H1 (cell line): Measurements from ENCODE around the gene EGFR. TPM values are rescaled to one million over a fixed set of nuclear protein-coding genes. Genes with fewer than 3 reads are reported as not detected.

Source experiments
- CTCF ChIA-PET: fragments of 300-600 bp; sonication (Branson Sonifier 250); formaldehyde crosslinking; loops from one replicate; lab custom pipeline; 2021; ENCODE audit not compliant: partially characterized antibody; lab: Charles Lee
- POLR2A ChIA-PET: fragments of 300-600 bp; sonication (Branson Sonifier 250); formaldehyde crosslinking; loops from one replicate; lab custom pipeline; 2021; ENCODE audit warnings: inconsistent platforms; ENCODE audit not compliant: partially characterized antibody; lab: Charles Lee
- DNase-seq, 2 experiments: peaks; one replicate each; pipeline versions ENCODE4 v3.0.0 to v3.0.0-alpha.2; 2010 to 2022; ENCODE audit warnings: low spot score in 2 of 2, low read depth in 1 of 2, mixed read lengths in 1 of 2
- FAIRE-seq: peaks from 2 replicates; lab custom pipeline; 2011; peaks lifted over from hg19 to GRCh38; lab: Jason Lieb, UNC
- H2AFZ ChIP-seq: 2 replicates; pipeline ENCODE4 v1.8.1; 2012; ENCODE audit warnings: low read length, inconsistent platforms
- H2AK5ac ChIP-seq: 2 replicates; pipeline ENCODE4 v1.6.1; 2013; ENCODE audit warnings: low read depth, low read length
- H2BK120ac ChIP-seq: replicated peaks from 2 replicates; pipeline ENCODE3; 2013; ENCODE audit warnings: low read depth, low read length, inconsistent platforms
- H2BK12ac ChIP-seq: 2 replicates; pipeline ENCODE4 v1.6.1; 2013; ENCODE audit warnings: low read depth, low read length
- H2BK15ac ChIP-seq: 2 replicates; pipeline ENCODE4 v1.6.1; 2013; ENCODE audit warnings: low read length
- H2BK20ac ChIP-seq: 2 replicates; pipeline ENCODE4 v1.6.1; 2013; ENCODE audit warnings: low read length
- H2BK5ac ChIP-seq: 2 replicates; pipeline ENCODE4 v1.6.1; 2013; ENCODE audit warnings: low read depth, low read length
- H3K14ac ChIP-seq: 2 replicates; pipeline ENCODE4 v1.6.1; 2013; ENCODE audit warnings: inconsistent platforms; ENCODE audit not compliant: insufficient read length
- H3K18ac ChIP-seq: 2 replicates; pipeline ENCODE4 v1.6.1; 2013; ENCODE audit warnings: low read length; ENCODE audit errors: extremely low read depth
- H3K23ac ChIP-seq: 2 replicates; pipeline ENCODE4 v1.6.1; 2013; ENCODE audit warnings: inconsistent platforms; ENCODE audit not compliant: insufficient read length
- H3K23me2 ChIP-seq: 2 replicates; pipeline ENCODE4 v1.6.1; 2013; ENCODE audit warnings: low read depth, low read length
- H3K27ac ChIP-seq: 2 replicates; pipeline ENCODE4 v1.6.1; 2011; ENCODE audit warnings: low read depth, low read length, inconsistent platforms
- H3K27me3 ChIP-seq, 4 experiments: replicated peaks in 1 of 4; 1 replicate in 1 of 4; 2 replicates in 3 of 4; pipeline versions ENCODE4 v1.6.1 to v1.8.1; 2011 to 2013; ENCODE audit warnings: low read length in 3 of 4, mild to moderate bottlenecking in 3 of 4, inconsistent platforms in 2 of 4, mixed read lengths in 2 of 4, moderate library complexity in 1 of 4; ENCODE audit not compliant: control insufficient read depth in 3 of 4, insufficient read depth in 3 of 4; ENCODE audit errors: extremely low read depth in 1 of 4
- H3K36me3 ChIP-seq, 4 experiments: 2 replicates each; pipeline versions ENCODE4 v1.6.1 to v1.8.1; 2011 to 2013; ENCODE audit warnings: mild to moderate bottlenecking in 4 of 4, low read length in 3 of 4, moderate library complexity in 2 of 4, control low read depth in 1 of 4, inconsistent platforms in 1 of 4; ENCODE audit not compliant: insufficient read depth in 4 of 4, control insufficient read depth in 2 of 4
- H3K4ac ChIP-seq: replicated peaks from 2 replicates; pipeline ENCODE3; 2013; ENCODE audit warnings: low read length, low read depth, mixed read lengths, inconsistent platforms; ENCODE audit not compliant: insufficient read length
- H3K4me1 ChIP-seq, 4 experiments: replicated peaks in 1 of 4; 1 replicate in 1 of 4; 2 replicates in 3 of 4; pipeline versions ENCODE4 v1.6.1 to v1.8.1; 2011 to 2013; ENCODE audit warnings: low read length in 3 of 4, inconsistent platforms in 2 of 4, mixed read lengths in 1 of 4; ENCODE audit not compliant: insufficient read depth in 4 of 4, control insufficient read depth in 3 of 4
- H3K4me2 ChIP-seq, 2 experiments: 2 replicates each; pipeline versions ENCODE4 v1.6.1 to v1.8.1; 2011 to 2013; ENCODE audit warnings: low read depth in 2 of 2, low read length in 2 of 2, control low read depth in 1 of 2, inconsistent platforms in 1 of 2, mild to moderate bottlenecking in 1 of 2; ENCODE audit not compliant: insufficient read depth in 1 of 2
- H3K4me3 ChIP-seq, 4 experiments: fragments of 200-600, 300-600 bp in 1 of 4; sonication (generic), shearing (Covaris generic), sonication (Bioruptor Twin) in 1 of 4; 2 replicates each; pipeline versions ENCODE4 v1.5.1 to v1.8.1; 2011 to 2016; ENCODE audit warnings: low read length in 4 of 4, low read depth in 3 of 4, control low read depth in 2 of 4, inconsistent platforms in 2 of 4, mild to moderate bottlenecking in 2 of 4, mixed read lengths in 1 of 4, moderate library complexity in 1 of 4; ENCODE audit not compliant: insufficient read depth in 2 of 4; ENCODE audit errors: extremely low read depth in 1 of 4
- H3K56ac ChIP-seq: replicated peaks from 2 replicates; pipeline ENCODE3; 2013; ENCODE audit warnings: low read depth, mild to moderate bottlenecking, mixed read lengths, low read length, inconsistent platforms; ENCODE audit not compliant: insufficient read length
- H3K79me1 ChIP-seq: 2 replicates; pipeline ENCODE4 v1.6.1; 2013; ENCODE audit warnings: low read depth, low read length, control low read depth
- H3K79me2 ChIP-seq, 2 experiments: 2 replicates each; pipeline versions ENCODE4 v1.6.1 to v1.8.1; 2012 to 2013; ENCODE audit warnings: low read length in 2 of 2, mild to moderate bottlenecking in 2 of 2, inconsistent platforms in 1 of 2; ENCODE audit not compliant: insufficient read depth in 2 of 2, control insufficient read depth in 1 of 2
- H3K9ac ChIP-seq, 4 experiments: replicated peaks in 1 of 4; 1 replicate in 1 of 4; 2 replicates in 3 of 4; pipeline versions ENCODE4 v1.6.1 to v1.8.1; 2011 to 2013; ENCODE audit warnings: low read depth in 3 of 4, low read length in 3 of 4, control low read depth in 2 of 4, mild to moderate bottlenecking in 2 of 4, moderate library complexity in 2 of 4, inconsistent platforms in 1 of 4; ENCODE audit errors: extremely low read depth in 1 of 4
- H3K9me3 ChIP-seq, 2 experiments: 2 replicates each; pipeline versions ENCODE4 v1.6.1 to v1.8.1; 2012 to 2013; ENCODE audit warnings: mild to moderate bottlenecking in 2 of 2, moderate library complexity in 2 of 2, control low read depth in 1 of 2, inconsistent platforms in 1 of 2, low read depth in 1 of 2, low read length in 1 of 2, mixed read lengths in 1 of 2; ENCODE audit not compliant: insufficient read depth in 2 of 2
- H4K20me1 ChIP-seq, 2 experiments: replicated peaks in 1 of 2; 2 replicates each; pipeline versions ENCODE3 to v1.8.1; 2011 to 2013; ENCODE audit warnings: inconsistent platforms in 2 of 2, low read length in 2 of 2, mild to moderate bottlenecking in 1 of 2; ENCODE audit not compliant: insufficient read depth in 2 of 2, control insufficient read depth in 1 of 2
- H4K5ac ChIP-seq: 2 replicates; pipeline ENCODE4 v1.6.1; 2013; ENCODE audit warnings: low read length, low read depth, mixed read lengths, inconsistent platforms; ENCODE audit not compliant: insufficient read length
- H4K8ac ChIP-seq: 2 replicates; pipeline ENCODE4 v1.8.0; 2013; ENCODE audit warnings: mild to moderate bottlenecking, moderate library complexity, low read length, inconsistent platforms; ENCODE audit not compliant: insufficient read depth; ENCODE audit errors: extremely low read depth
- H4K91ac ChIP-seq: replicated peaks from 2 replicates; pipeline ENCODE3; 2013; ENCODE audit warnings: low read length, mixed read lengths, inconsistent platforms; ENCODE audit not compliant: insufficient read length
- CHD2 ChIP-seq: IDR thresholded peaks from 2 replicates; pipeline ENCODE4 v1.6.1; 2012; ENCODE audit warnings: low read length, improper control_type of control experiment
- HDAC2 ChIP-seq, 2 experiments: fragments of 300-600 bp in 1 of 2; sonication (generic) in 1 of 2; IDR thresholded peaks; 2 replicates each; pipeline ENCODE4 v1.6.1; 2011 to 2012; ENCODE audit warnings: low read depth in 2 of 2, low read length in 2 of 2, mild to moderate bottlenecking in 2 of 2, moderate library complexity in 2 of 2, borderline replicate concordance in 1 of 2, inconsistent platforms in 1 of 2
- JUN ChIP-seq: IDR thresholded peaks from 2 replicates; pipeline ENCODE4 v1.6.1; 2011; ENCODE audit warnings: low read depth, mild to moderate bottlenecking, improper control_type of control experiment, low read length
- MAFK ChIP-seq: IDR thresholded peaks from 2 replicates; pipeline ENCODE4 v1.6.1; 2012; ENCODE audit warnings: low read depth, mild to moderate bottlenecking, improper control_type of control experiment, low read length
- POLR2A ChIP-seq, 2 experiments: IDR thresholded peaks; 1 replicate in 1 of 2; 2 replicates in 1 of 2; pipeline ENCODE4 v1.6.1; 2011; ENCODE audit warnings: low read depth in 2 of 2, low read length in 2 of 2, mild to moderate bottlenecking in 2 of 2; ENCODE audit errors: control extremely low read depth in 1 of 2
- POLR2AphosphoS5 ChIP-seq: IDR thresholded peaks from 2 replicates; pipeline ENCODE4 v1.6.1; 2011; ENCODE audit warnings: low read depth, low read length
- RAD21 ChIP-seq, 2 experiments: IDR thresholded peaks in 1 of 2; conservative IDR thresholded peaks in 1 of 2; 2 replicates each; pipeline ENCODE4 v1.6.1; 2011; ENCODE audit warnings: low read depth in 2 of 2, low read length in 2 of 2, improper control_type of control experiment in 1 of 2, inconsistent platforms in 1 of 2, mild to moderate bottlenecking in 1 of 2, moderate library complexity in 1 of 2
- SIN3A ChIP-seq, 2 experiments: IDR thresholded peaks in 1 of 2; conservative IDR thresholded peaks in 1 of 2; 2 replicates each; pipeline ENCODE4 v1.6.1; 2011 to 2012; ENCODE audit warnings: low read length in 2 of 2, improper control_type of control experiment in 1 of 2, low read depth in 1 of 2, mild to moderate bottlenecking in 1 of 2
- WGBS, 2 experiments: shearing (Covaris generic) in 1 of 2; methylation state at CpG; one replicate each; pipeline versions ENCODE4 v1.1.6 to v1.1.7; 2013 to 2015; ENCODE audit warnings: low lambda C conversion rate in 2 of 2, mixed read lengths in 2 of 2, inconsistent platforms in 1 of 2, low coverage in 1 of 2, missing lambda C conversion rate in 1 of 2; ENCODE audit not compliant: insufficient replicate concordance in 2 of 2, insufficient coverage in 1 of 2, insufficient read length in 1 of 2; ENCODE audit errors: extremely low coverage in 1 of 2, missing lambda C conversion rate in 1 of 2; 5-methylcytosine and 5-hydroxymethylcytosine counted together
- polyA plus RNA-seq, 7 experiments: library from polyadenylated mRNA; depleted of rRNA in 3 of 7; stranded (reverse) in 5 of 7; unstranded in 2 of 7; fragments of >200 nt in 5 of 7; fragments of 200-250 nt in 2 of 7; gene quantifications; 1 replicate in 5 of 7; 2 replicates in 1 of 7; 4 replicates in 1 of 7; pipeline versions ENCODE4 v1.2.1 to v1.2.3, GENCODE V29; 2011 to 2013; ENCODE audit warnings: missing spikeins in 2 of 7, mixed read lengths in 2 of 7
- total RNA-seq: library from RNA; stranded (reverse); fragmentation: NEBNext Ultra II Directional; extraction: Animal tissue kit (Norgen Biotek cat#: 25700); gene quantifications from 2 replicates; pipeline ENCODE4 v1.2.1, GENCODE V29; 2021

EGFR gene
- total and polyA plus RNA-seq, 2 of the 8 experiments (the other 6 are each of a cell fraction or from before 2014, with no cell fraction given) = 1.9 to 5.8 TPM

GRCh38 chr7:55134359-55134725, 115.5 kb downstream of the EGFR start (continued):
- no peak for TF ChIP-seq POLR2A (IDR thresholded peaks at IDR 0.05; ENCODE audit: control extremely low read depth in 1 of 2, low read depth in 2 of 2, low read length in 2 of 2)

GRCh38 chr7:55134786-55135185, 116.0 kb downstream of the EGFR start:
- no peak overlapping the region for H2BK5ac ChIP-seq
- H2BK120ac ChIP-seq = no peak overlapping the region
- CTCF ChIA-PET = no interaction called here
- H4K5ac ChIP-seq = no peak overlapping the region
- no peaks in the 10 kb centered on the region for H4K20me1 ChIP-seq
- DNase-seq (no peak), FAIRE-seq (no peak)
- H3K4me2 ChIP-seq = no peak overlapping the region
- H3K4me3 ChIP-seq = no peak overlapping the region
- no peak overlapping the region for H4K91ac ChIP-seq
- no peak overlapping the region for H3K27ac ChIP-seq
- no peak overlapping the region for H2AK5ac ChIP-seq
- no peak overlapping the region for H2BK20ac ChIP-seq
- no peaks in the 10 kb centered on the region for H3K79me1 ChIP-seq
- H3K79me2 ChIP-seq = no peaks in the 10 kb centered on the region
- no peak overlapping the region for H3K18ac ChIP-seq
- no peak overlapping the region for H3K23ac ChIP-seq
- H3K36me3 ChIP-seq = no peaks in the 10 kb centered on the region
- no peak for TF ChIP-seq HDAC2 (IDR thresholded peaks at IDR 0.05; ENCODE audit: borderline replicate concordance in 1 of 2, low read depth in 2 of 2, low read length in 2 of 2)
- TF ChIP-seq RAD21 (IDR thresholded peaks at IDR 0.05 in 1 of 2, conservative IDR thresholded peaks at IDR 0.05 in 1 of 2; ENCODE audit: low read depth in 2 of 2, low read length in 2 of 2) = no peak
- TF ChIP-seq CHD2 = no peak
- TF ChIP-seq POLR2A (IDR thresholded peaks at IDR 0.05; ENCODE audit: control extremely low read depth in 1 of 2, low read depth in 2 of 2, low read length in 2 of 2) = no peak
- no peak for TF ChIP-seq SIN3A (conservative IDR thresholded peaks at IDR 0.05 in 1 of 2, IDR thresholded peaks at IDR 0.05 in 1 of 2; ENCODE audit: low read depth in 1 of 2, low read length in 2 of 2)
- TF ChIP-seq POLR2AphosphoS5 = no peak
- TF ChIP-seq MAFK = no peak
- TF ChIP-seq JUN = no peak
- no peaks in the 10 kb centered on the region for H3K9me3 ChIP-seq
- no peaks in the 10 kb centered on the region for H3K27me3 ChIP-seq
- POLR2A ChIA-PET = no interaction called here
- H3K9ac ChIP-seq = no peak overlapping the region
- no peak overlapping the region for H3K14ac ChIP-seq
- no peaks in the 10 kb centered on the region for H3K23me2 ChIP-seq
- no peak overlapping the region for H2BK15ac ChIP-seq
- H4K8ac ChIP-seq = no peak overlapping the region
- H3K56ac ChIP-seq = no peak overlapping the region
- H2AFZ ChIP-seq = no peak overlapping the region
- H2BK12ac ChIP-seq = no peak overlapping the region
- H3K4me1 ChIP-seq = peaks cover 0 to 2% (median 0%) of the 10 kb centered on the region in 4 experiments; a peak in 3 of 7 replicates
- H3K4ac ChIP-seq = no peak overlapping the region
- 51% methylated on average over 2 of the region's 2 CpGs; no CpG with 5 or more reads in 1 of the 2 experiments for WGBS, 2 experiments
